Stimulated activated CD8-positive, alpha-beta memory T cell treated with anti-CD3 and anti-CD28 coated beads, Interleukin-7, amount 100 ng/mL, for 4 hours (primary cell): ENCODE measurements around the gene OR2AT4.
A peak's percentile ranks its signal among the peaks of the same experiment; 100 is the strongest.
"Not testable (repeated sequence)": the region's sequence is repeated elsewhere in the genome, so short reads cannot be mapped to it uniquely, and the experiment has no call there.

Experiments used
- DNase-seq, 2 donors: peaks; one replicate each; pipeline ENCODE4 v3.0.0-alpha.2; 2020; ENCODE audit warnings: low read depth in 2 of 2

OR2AT4 gene

DNA sequence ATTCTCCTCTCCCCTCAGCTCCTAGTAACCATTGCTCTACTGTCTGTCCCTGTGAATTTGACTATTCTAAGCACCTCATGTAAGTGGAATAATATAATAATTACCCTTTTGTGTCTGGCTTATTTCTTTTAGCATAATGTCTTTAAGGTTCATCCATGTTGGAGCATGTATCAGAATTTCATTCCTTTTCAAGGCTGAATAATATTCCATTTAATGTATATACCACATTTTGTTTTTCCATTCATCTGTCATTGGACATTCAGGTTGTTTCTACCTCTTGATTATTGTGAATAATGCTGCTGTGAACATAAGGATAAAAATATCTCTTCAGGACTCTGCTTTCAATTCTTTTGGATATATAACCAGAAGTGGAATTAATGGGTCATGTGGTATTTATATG lies 28.1 kb downstream of the OR2AT4 start:
- DNase-seq, result no peak

DNA sequence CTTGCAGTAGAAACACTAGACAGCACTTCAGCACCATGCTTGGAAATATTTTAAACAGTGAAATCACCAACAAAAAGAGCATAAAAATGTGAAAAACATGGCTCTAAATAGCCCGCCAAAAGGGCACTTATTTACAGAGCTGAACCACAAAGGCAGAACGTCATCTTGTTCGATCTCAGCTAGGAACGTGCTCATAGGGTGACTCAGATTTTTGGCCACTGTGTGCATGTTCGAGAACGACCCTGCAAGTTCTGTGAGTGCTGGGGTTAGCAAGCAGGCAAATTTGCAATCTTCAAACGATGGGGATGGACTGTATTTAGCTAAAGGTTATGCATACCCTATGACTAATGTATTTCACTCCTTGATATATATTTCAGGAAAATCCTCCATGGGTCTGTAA lies 30.6 kb downstream of the OR2AT4 start:
- DNase-seq, result no peak

DNA sequence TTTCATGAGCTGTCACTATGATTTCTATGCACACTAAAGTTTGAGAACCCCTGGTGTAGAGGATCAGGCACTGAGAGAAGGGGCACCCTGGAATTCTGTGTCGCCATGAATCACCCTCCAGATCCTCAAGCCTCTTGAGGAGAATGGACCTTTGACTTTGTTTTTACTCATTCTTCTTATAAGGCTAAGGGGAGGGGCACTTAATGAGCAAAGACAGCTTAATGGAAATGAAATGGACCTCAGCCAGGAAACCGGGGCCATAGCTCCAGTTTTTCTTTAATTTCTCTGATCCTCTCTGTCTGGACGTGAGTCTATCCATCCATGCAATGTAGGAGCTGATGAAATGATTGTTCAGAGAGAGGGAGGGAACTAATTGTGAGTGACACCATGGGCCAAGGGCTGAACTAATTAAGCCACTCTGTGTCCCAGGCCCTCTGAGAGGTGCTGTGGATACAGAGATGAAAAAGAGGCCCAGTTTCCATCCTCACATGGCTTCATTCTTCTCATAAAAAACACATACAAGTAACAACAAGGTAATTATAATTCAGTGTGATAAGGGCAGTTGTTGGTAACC lies 32.8 kb downstream of the OR2AT4 start:
- no peak for DNase-seq

GRCh38 chr11:75059299-75059698 lies 37.4 kb downstream of the OR2AT4 start:
- no peak for DNase-seq

- no peak for DNase-seq
Observed at GRCh38 chr11:75056814-75057213, 39.9 kb downstream of the OR2AT4 start.

GRCh38 chr11:75055511-75055910 lies 41.2 kb downstream of the OR2AT4 start:
- DNase-seq, result no peak

DNA sequence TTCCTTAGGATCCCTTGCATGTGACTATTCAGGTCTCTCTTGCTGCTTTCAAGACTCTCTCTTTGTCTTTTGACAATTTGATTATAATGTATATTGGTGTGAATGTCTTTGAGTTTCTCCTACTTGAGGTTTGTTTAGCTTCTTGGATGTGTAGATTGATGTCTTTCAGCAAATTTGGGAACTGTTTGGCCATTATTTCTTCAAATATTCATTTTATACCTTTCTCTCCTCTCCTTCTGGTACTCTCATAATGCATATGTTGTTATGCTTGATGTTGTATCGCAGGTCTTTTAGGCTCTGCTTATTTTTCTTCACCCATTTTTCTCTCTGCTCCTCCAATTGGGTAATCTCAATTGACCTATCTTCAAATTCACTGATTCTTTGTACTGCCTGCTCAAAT lies 44.2 kb downstream of the OR2AT4 start:
- no peak for DNase-seq

- DNase-seq, result no peak
Observed at GRCh38 chr11:75051043-75051442, 45.6 kb downstream of the OR2AT4 start.

DNA sequence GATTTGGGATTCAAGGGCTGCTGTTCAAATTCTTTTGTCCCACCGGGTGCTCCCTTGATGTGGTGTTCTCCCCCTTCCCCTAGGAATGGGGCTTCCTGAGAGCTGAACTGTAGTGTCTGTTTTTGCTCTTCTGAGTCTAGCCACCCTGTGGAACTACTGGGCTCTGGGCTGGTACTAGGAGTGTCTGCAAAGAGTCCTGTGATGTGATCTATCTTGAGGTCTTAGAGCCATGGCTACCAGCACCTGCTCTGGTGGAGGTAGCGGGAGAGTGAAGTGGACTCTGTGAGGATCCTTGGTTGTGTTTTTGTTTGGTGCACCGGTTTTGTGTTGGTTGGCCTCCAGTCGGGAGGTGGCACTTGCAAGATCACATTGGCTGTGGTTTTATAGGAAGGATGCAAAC lies 46.2 kb downstream of the OR2AT4 start:
- no peak for DNase-seq

DNA sequence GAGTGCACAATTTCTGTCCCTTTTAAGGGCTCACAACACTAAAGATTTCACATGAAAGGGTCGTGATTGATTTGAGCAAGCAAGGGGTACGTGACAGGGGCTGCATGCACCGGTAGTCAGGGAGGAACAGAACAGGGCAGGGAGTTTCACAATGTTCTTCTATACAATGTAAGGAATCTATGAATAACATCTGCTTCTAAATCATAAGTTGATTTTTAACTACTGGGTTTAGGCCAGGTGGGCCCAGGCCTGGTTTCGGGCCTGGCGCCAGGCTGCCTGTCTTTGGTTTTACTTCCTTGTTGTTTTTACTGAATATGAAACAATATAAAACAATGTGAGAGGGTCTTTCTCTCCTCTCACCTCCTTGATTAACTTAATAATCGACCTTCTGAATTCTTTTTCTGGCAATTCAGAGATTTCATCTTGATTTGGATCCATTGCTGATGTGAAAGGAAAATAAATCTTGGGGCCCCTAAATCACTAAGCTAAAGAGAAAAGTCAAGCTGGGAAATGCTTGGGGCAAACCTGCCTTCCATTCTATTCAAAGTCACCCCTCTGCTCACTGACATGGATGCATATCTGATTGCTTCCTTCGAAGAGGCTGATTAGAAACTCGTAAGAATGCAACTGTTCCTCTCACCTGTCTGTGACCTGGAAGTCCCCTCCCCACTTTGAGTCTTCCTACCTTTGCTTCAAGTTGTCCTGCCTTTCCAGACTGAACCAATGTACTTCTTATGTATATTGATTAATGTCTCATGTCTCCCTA lies 47.0 kb downstream of the OR2AT4 start:
- not testable (repeated sequence) for DNase-seq

DNA sequence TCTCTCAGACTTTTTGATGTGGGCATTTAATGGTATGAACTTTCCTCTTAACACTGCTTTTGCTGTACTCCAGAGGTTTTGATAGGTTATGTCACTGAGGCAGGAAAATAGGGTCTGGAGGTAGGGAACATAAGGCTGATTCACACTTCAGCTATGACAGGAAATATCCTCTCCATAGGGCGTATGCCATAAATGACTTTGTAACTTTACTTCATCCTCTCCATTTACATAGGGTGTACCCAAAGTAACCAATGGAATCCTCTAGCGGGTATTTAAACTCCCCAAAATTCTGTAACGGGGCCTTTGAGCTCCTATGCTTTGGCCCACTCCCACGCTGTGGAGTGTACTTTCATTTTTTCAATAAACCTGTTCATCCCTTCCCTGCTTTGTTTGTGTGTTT lies 49.5 kb downstream of the OR2AT4 start:
- DNase-seq, result no peak

- not testable (repeated sequence) for DNase-seq
Observed at GRCh38 chr11:75046668-75047067, 50.0 kb downstream of the OR2AT4 start.

GRCh38 chr11:75044381-75045170 lies 52.1 kb downstream of the OR2AT4 start:
- not testable (repeated sequence) for DNase-seq

- not testable (repeated sequence) for DNase-seq
Observed at GRCh38 chr11:75041821-75042220, 54.9 kb downstream of the OR2AT4 start.

- DNase-seq, result no peak
Observed at GRCh38 chr11:75041263-75041662, 55.4 kb downstream of the OR2AT4 start.

- no peak for DNase-seq
Observed at GRCh38 chr11:75040167-75040770, 56.4 kb downstream of the OR2AT4 start.

GRCh38 chr11:75035911-75036565 lies 60.6 kb downstream of the OR2AT4 start:
- no peak for DNase-seq

GRCh38 chr11:75035256-75035655 lies 61.4 kb downstream of the OR2AT4 start:
- DNase-seq, result no peak

- no peak for DNase-seq
Observed at GRCh38 chr11:75033916-75034315, 62.8 kb downstream of the OR2AT4 start.

DNA sequence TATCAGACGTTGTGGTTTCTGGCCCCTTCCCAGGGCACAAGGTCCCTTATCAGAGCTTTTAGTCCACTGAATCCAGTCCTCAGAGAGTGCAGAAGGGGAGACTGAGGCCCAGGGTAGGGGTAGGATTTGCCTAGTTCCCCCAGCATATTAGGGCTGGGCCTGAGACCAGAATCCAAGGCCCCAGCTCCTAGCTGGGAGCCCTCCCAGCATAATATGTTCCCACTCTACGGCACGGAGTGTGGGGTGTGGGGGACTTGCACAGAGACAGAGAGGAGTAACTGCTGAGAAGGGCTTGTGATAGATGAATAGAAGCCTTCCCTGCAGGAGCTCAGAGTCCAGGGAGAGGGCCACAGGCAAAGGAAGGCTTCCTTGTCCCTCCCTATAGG lies 64.1 kb downstream of the OR2AT4 start:
- DNase-seq, result no peak

DNA sequence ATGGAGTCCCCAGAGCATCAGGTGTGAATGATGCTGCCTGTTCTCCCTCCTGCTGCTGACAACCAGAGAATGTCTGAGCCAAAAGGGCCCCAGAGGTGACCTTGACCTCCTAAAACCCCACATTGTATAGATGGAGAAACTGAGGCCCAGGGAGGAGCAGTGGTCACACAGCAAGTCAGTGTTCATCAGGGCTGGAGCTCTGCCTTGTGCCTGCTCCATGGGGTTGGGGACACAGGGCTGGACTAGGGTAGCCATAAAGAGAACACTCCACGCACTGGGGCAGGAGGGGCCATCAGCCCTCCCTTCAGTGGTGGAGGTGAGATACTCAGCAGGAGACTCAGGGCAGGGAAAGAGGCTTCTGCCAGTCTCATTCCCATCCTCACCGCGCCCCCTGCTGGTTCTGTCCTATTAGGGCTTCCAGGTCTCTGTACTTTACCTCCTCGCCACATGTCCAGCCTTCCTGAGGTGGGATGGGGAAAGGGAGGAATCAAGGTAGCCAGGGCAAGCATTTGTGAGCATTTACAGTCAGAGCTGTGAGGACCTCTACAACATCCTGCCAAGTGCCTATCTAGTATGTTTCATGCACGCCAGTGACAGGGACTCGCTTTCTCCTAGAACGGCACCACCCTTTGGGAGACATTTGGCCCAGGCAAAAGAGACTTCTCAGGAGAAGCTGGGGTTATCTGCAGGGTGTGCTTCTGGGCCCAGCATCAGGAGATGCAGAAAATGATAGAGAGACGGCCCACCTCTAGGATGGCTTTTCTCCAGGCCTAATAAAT lies 64.7 kb downstream of the OR2AT4 start:
- peak; percentile 16 to 17 for DNase-seq
